HepG2 (cell line): Measurements from ENCODE around the gene KDM6B. TPM values are rescaled to one million over a fixed set of nuclear protein-coding genes. Genes with fewer than 3 reads are reported as not detected.

ENCODE experiments used
- GABPB1 ChIP-seq: IDR thresholded peaks from 2 replicates; pipeline ENCODE4 v1.6.1; 2016; ENCODE audit warnings: mild to moderate bottlenecking, missing genetic modification reagents, moderate library complexity, missing compliant biosample characterization
- ISL2 ChIP-seq: sonication (generic); formaldehyde crosslinking; IDR thresholded peaks from 2 replicates; pipeline ENCODE4 v1.5.0; 2020; ENCODE audit warnings: missing genetic modification reagents
- KMT2B ChIP-seq: IDR thresholded peaks from 2 replicates; pipeline ENCODE4 v1.6.1; 2016; ENCODE audit warnings: missing genetic modification reagents, missing compliant biosample characterization
- MBNL3 ChIP-seq: fragments of 250-450 bp; sonication (Bioruptor Pico); conservative IDR thresholded peaks from 2 replicates; pipeline ENCODE4 v1.8.0; 2022; ENCODE audit warnings: mild to moderate bottlenecking, inconsistent platforms
- MYNN ChIP-seq: sonication (generic); formaldehyde crosslinking; IDR thresholded peaks from 2 replicates; pipeline ENCODE4 v1.4.0; 2020; ENCODE audit warnings: mild to moderate bottlenecking, low read depth, missing genetic modification reagents
- NRL ChIP-seq: sonication (generic); formaldehyde crosslinking; IDR thresholded peaks from 2 replicates; pipeline ENCODE4 v1.5.0; 2020; ENCODE audit warnings: missing genetic modification reagents, mild to moderate bottlenecking, moderate library complexity, borderline replicate concordance
- RAD21 ChIP-seq: fragments of 450-650 bp; formaldehyde crosslinking; IDR thresholded peaks from 2 replicates; pipeline ENCODE4 v1.5.0; 2020; ENCODE audit warnings: mild to moderate bottlenecking
- STAG1 ChIP-seq: sonication (generic); formaldehyde crosslinking; IDR thresholded peaks from 2 replicates; pipeline ENCODE4 v1.4.0; 2020; ENCODE audit warnings: missing genetic modification reagents
- ZNF24 ChIP-seq: fragments of 450-650 bp; IDR thresholded peaks from 2 replicates; pipeline ENCODE4 v1.6.1; 2017; ENCODE audit warnings: antibody characterized with exemption, mild to moderate bottlenecking
- ZNF367 ChIP-seq: sonication (generic); formaldehyde crosslinking; IDR thresholded peaks from 2 replicates; pipeline ENCODE4 v1.4.0; 2020; ENCODE audit warnings: missing genetic modification reagents, borderline replicate concordance
- ZNF550 ChIP-seq: sonication (generic); formaldehyde crosslinking; IDR thresholded peaks from 2 replicates; pipeline ENCODE4 v1.4.0; 2020; ENCODE audit warnings: mild to moderate bottlenecking, missing genetic modification reagents, borderline replicate concordance
- ZNF609 ChIP-seq: sonication (generic); formaldehyde crosslinking; IDR thresholded peaks from 2 replicates; pipeline ENCODE4 v1.4.0; 2020; ENCODE audit warnings: mild to moderate bottlenecking, missing genetic modification reagents, borderline replicate concordance
- polyA plus RNA-seq, 8 experiments: library from polyadenylated mRNA; depleted of rRNA in 3 of 8; stranded (reverse) in 7 of 8; unstranded in 1 of 8; fragments of >200 nt; fragmentation: Illumina TruSeq in 4 of 8; extraction: Trizol in 4 of 8; gene quantifications; 2 replicates each; pipeline versions ENCODE4 v1.2.1 to v1.2.3, GENCODE V29; 2011 to 2016; ENCODE audit warnings: low read depth in 4 of 8, missing spikeins in 1 of 8, mixed read lengths in 1 of 8; ENCODE audit not compliant: insufficient read depth in 1 of 8
- total RNA-seq, 5 experiments: library from RNA; depleted of rRNA; stranded (reverse); fragments of >200 nt; fragmentation: Illumina TruSeq; extraction: Trizol; gene quantifications; 2 replicates each; pipeline ENCODE4 v1.2.3, GENCODE V29; 2016; ENCODE audit warnings: low read depth in 1 of 5
- TF ChIP-seq, protein P1 (sequence below): sonication (generic); formaldehyde crosslinking; IDR thresholded peaks from 2 replicates; pipeline ENCODE4 v1.4.0; 2020; ENCODE audit warnings: low read depth, mild to moderate bottlenecking, missing genetic modification reagents
- TF ChIP-seq, protein P2 (sequence below): sonication (generic); formaldehyde crosslinking; IDR thresholded peaks from 2 replicates; pipeline ENCODE4 v1.4.0; 2020; ENCODE audit warnings: mild to moderate bottlenecking, low read depth, missing genetic modification reagents
- TF ChIP-seq, protein P3 (sequence below): sonication (generic); formaldehyde crosslinking; conservative IDR thresholded peaks from 2 replicates; pipeline ENCODE4 v1.4.0; 2020; ENCODE audit warnings: missing genetic modification reagents
- TF ChIP-seq, protein P4 (sequence below): sonication (generic); formaldehyde crosslinking; IDR thresholded peaks from 2 replicates; pipeline ENCODE4 v1.4.0; 2020; ENCODE audit warnings: missing genetic modification reagents, borderline replicate concordance

KDM6B gene
- total and polyA plus RNA-seq, 2 of the 13 experiments (the other 11 are each of a cell fraction or from before 2014, with no cell fraction given): 1.3 to 2.1 TPM

GRCh38 chr17:7856811-7857712 is 23.0 kb downstream of the KDM6B start, which contains the start of gene NAA38 (continued):
- TF ChIP-seq, protein P1, sequence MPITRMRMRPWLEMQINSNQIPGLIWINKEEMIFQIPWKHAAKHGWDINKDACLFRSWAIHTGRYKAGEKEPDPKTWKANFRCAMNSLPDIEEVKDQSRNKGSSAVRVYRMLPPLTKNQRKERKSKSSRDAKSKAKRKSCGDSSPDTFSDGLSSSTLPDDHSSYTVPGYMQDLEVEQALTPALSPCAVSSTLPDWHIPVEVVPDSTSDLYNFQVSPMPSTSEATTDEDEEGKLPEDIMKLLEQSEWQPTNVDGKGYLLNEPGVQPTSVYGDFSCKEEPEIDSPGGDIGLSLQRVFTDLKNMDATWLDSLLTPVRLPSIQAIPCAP (CRISPR knock-in tag): no peak
- TF ChIP-seq, protein P2, sequence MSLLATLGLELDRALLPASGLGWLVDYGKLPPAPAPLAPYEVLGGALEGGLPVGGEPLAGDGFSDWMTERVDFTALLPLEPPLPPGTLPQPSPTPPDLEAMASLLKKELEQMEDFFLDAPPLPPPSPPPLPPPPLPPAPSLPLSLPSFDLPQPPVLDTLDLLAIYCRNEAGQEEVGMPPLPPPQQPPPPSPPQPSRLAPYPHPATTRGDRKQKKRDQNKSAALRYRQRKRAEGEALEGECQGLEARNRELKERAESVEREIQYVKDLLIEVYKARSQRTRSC: no peak
- TF ChIP-seq MYNN: no peak
- no peak for TF ChIP-seq ZNF24
- no peak for TF ChIP-seq MBNL3
- no peak; the same call in 1 of the 2 replicates for TF ChIP-seq KMT2B (CRISPR knock-in tag)
- peak; percentile 91 for TF ChIP-seq GABPB1
- no peak for TF ChIP-seq ZNF550 (CRISPR knock-in tag)
- TF ChIP-seq ZNF609: peak; percentile 41; the same call in 1 of the 2 replicates
- TF ChIP-seq RAD21 (CRISPR knock-in tag): peak; percentile 78
- TF ChIP-seq ISL2: no peak
- no peak for TF ChIP-seq NRL (CRISPR knock-in tag)
- peak; percentile 77 for TF ChIP-seq STAG1 (CRISPR knock-in tag)
- TF ChIP-seq, protein P3, sequence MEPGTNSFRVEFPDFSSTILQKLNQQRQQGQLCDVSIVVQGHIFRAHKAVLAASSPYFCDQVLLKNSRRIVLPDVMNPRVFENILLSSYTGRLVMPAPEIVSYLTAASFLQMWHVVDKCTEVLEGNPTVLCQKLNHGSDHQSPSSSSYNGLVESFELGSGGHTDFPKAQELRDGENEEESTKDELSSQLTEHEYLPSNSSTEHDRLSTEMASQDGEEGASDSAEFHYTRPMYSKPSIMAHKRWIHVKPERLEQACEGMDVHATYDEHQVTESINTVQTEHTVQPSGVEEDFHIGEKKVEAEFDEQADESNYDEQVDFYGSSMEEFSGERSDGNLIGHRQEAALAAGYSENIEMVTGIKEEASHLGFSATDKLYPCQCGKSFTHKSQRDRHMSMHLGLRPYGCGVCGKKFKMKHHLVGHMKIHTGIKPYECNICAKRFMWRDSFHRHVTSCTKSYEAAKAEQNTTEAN (CRISPR knock-in tag): peak; percentile 59; the same call in 1 of the 2 replicates
- TF ChIP-seq, protein P4, sequence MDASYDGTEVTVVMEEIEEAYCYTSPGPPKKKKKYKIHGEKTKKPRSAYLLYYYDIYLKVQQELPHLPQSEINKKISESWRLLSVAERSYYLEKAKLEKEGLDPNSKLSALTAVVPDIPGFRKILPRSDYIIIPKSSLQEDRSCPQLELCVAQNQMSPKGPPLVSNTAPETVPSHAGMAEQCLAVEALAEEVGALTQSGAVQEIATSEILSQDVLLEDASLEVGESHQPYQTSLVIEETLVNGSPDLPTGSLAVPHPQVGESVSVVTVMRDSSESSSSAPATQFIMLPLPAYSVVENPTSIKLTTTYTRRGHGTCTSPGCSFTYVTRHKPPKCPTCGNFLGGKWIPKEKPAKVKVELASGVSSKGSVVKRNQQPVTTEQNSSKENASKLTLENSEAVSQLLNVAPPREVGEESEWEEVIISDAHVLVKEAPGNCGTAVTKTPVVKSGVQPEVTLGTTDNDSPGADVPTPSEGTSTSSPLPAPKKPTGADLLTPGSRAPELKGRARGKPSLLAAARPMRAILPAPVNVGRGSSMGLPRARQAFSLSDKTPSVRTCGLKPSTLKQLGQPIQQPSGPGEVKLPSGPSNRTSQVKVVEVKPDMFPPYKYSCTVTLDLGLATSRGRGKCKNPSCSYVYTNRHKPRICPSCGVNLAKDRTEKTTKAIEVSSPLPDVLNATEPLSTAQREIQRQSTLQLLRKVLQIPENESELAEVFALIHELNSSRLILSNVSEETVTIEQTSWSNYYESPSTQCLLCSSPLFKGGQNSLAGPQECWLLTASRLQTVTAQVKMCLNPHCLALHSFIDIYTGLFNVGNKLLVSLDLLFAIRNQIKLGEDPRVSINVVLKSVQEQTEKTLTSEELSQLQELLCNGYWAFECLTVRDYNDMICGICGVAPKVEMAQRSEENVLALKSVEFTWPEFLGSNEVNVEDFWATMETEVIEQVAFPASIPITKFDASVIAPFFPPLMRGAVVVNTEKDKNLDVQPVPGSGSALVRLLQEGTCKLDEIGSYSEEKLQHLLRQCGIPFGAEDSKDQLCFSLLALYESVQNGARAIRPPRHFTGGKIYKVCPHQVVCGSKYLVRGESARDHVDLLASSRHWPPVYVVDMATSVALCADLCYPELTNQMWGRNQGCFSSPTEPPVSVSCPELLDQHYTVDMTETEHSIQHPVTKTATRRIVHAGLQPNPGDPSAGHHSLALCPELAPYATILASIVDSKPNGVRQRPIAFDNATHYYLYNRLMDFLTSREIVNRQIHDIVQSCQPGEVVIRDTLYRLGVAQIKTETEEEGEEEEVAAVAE: peak; percentile 69; the same call in 1 of the 2 replicates
- TF ChIP-seq ZNF367 (CRISPR knock-in tag): 0 out of 2 replicates have a peak, but pooled peaks have one; percentile 28
